ENCODE measurements around the gene CPA1. TPM values are rescaled to one million over a fixed set of nuclear protein-coding genes. Genes with fewer than 3 reads are reported as not detected.

Gene CPA1
- total and polyA plus RNA-seq, 10 of the 15 experiments (the other 5 are each of a cell fraction or from before 2014, with no cell fraction given) = 8.0 TPM; not detected in 9

DNA sequence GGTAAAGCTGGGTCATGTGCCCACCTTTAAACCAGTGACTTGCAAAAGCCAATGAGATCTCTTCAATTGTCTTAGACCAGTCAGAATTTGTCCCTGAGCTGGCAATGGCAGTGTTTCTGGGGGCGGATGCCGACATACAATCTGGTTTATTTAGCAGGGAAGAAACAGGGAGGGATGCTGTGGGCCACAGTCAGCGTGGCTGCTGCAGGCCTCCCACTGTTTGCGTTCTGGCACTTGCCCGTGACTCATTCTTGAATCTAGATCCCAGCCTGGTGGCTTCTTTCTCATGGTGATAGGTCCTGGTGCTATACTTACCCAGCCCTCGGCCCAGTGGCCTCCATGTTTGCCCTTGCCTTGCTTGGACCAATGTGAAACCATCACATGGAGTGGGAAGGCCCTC is 3.1 kb upstream of the CPA1 start:
- DNase-seq (ENCODE audit: low read depth, low spot score) (no peak), FAIRE-seq (no peak), ATAC-seq (no peak)
- POLR2A ChIA-PET = no interaction called here
- intact Hi-C loops (cut with micrococcal nuclease; ENCODE audit: unreplicated experiment) = no loop called here
- no peak overlapping the region for H3K9ac ChIP-seq (ENCODE audit: control insufficient read depth, insufficient read depth, low read length)
- H3K27ac ChIP-seq (ENCODE audit: control insufficient read depth, insufficient read depth) = no peak overlapping the region
- in situ Hi-C loops (cut with MboI) = no loop called here
- RAD21 ChIA-PET (ENCODE audit: unreplicated experiment) = no interaction called here
- H3K4me3 ChIP-seq = no peak overlapping the region
- H3K9me3 ChIP-seq (replicated peaks; ENCODE audit: control insufficient read depth, insufficient read depth, low read length) = no peaks in the 10 kb centered on the region; the same call in 2 of the 3 replicates
- no peaks in the 10 kb centered on the region for H3K36me3 ChIP-seq (ENCODE audit: control insufficient read depth in 2 of 2, insufficient read depth in 2 of 2, low read length in 1 of 2)
- no peaks in the 10 kb centered on the region for H4K20me1 ChIP-seq (ENCODE audit: control insufficient read depth, insufficient read depth)
- H2AFZ ChIP-seq (ENCODE audit: control insufficient read depth, low read depth, low read length) = no peak overlapping the region
- no peaks in the 10 kb centered on the region for H3K4me1 ChIP-seq (ENCODE audit: control insufficient read depth, insufficient read depth, low read length)
- H3K4me2 ChIP-seq (ENCODE audit: control insufficient read depth, insufficient read depth) = no peak overlapping the region
- SMC1A ChIA-PET (ENCODE audit: uncharacterized antibody, unreplicated experiment) = interaction anchor here (1.5 kb wide), 1 partner anchor 12 kb away, joined by 4 read pairs; no protein-coding TSS in a partner anchor
- TF ChIP-seq NFYB (IDR thresholded peaks at IDR 0.05; ENCODE audit: insufficient read depth, low read depth, low read length) = no peak
- no peak for TF ChIP-seq IKZF1 (conservative IDR thresholded peaks at IDR 0.05)
- TF ChIP-seq IKZF2 (IDR thresholded peaks at IDR 0.05) = no peak
- no peak for TF ChIP-seq LARP7 (IDR thresholded peaks at IDR 0.05)
- TF ChIP-seq ZNF217 (IDR thresholded peaks at IDR 0.05) = no peak
- TF ChIP-seq MAX (IDR thresholded peaks at IDR 0.05; ENCODE audit: low read depth, low read length) = no peak
- TF ChIP-seq JUND (IDR thresholded peaks at IDR 0.05; ENCODE audit: low read depth, low read length) = no peak
- no peak for TF ChIP-seq ZBTB33 (IDR thresholded peaks at IDR 0.05)
- TF ChIP-seq, protein P1, sequence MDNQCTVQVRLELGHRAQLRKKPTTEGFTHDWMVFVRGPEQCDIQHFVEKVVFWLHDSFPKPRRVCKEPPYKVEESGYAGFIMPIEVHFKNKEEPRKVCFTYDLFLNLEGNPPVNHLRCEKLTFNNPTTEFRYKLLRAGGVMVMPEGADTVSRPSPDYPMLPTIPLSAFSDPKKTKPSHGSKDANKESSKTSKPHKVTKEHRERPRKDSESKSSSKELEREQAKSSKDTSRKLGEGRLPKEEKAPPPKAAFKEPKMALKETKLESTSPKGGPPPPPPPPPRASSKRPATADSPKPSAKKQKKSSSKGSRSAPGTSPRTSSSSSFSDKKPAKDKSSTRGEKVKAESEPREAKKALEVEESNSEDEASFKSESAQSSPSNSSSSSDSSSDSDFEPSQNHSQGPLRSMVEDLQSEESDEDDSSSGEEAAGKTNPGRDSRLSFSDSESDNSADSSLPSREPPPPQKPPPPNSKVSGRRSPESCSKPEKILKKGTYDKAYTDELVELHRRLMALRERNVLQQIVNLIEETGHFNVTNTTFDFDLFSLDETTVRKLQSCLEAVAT (IDR thresholded peaks at IDR 0.05) = no peak
- no peak for TF ChIP-seq NR2C1 (IDR thresholded peaks at IDR 0.05)
- TF ChIP-seq MEF2B (IDR thresholded peaks at IDR 0.05; ENCODE audit: partially characterized antibody, poor library complexity, severe bottlenecking) = no peak
- TF ChIP-seq SREBF1 (IDR thresholded peaks at IDR 0.05; ENCODE audit: low read length) = no peak
- TF ChIP-seq BACH1 (IDR thresholded peaks at IDR 0.05; ENCODE audit: borderline replicate concordance) = no peak
- TF ChIP-seq DPF2 (IDR thresholded peaks at IDR 0.05) = no peak
- TF ChIP-seq POLR2AphosphoS5 (IDR thresholded peaks at IDR 0.05; ENCODE audit: low read length) = no peak
- no peak for TF ChIP-seq BHLHE40 (IDR thresholded peaks at IDR 0.05; ENCODE audit: borderline replicate concordance in 1 of 2, low read depth in 2 of 2, low read length in 1 of 2)
- no peak for TF ChIP-seq SMAD1 (IDR thresholded peaks at IDR 0.05; ENCODE audit: low read depth, partially characterized antibody)
- TF ChIP-seq, protein P2, sequence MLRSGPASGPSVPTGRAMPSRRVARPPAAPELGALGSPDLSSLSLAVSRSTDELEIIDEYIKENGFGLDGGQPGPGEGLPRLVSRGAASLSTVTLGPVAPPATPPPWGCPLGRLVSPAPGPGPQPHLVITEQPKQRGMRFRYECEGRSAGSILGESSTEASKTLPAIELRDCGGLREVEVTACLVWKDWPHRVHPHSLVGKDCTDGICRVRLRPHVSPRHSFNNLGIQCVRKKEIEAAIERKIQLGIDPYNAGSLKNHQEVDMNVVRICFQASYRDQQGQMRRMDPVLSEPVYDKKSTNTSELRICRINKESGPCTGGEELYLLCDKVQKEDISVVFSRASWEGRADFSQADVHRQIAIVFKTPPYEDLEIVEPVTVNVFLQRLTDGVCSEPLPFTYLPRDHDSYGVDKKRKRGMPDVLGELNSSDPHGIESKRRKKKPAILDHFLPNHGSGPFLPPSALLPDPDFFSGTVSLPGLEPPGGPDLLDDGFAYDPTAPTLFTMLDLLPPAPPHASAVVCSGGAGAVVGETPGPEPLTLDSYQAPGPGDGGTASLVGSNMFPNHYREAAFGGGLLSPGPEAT (IDR thresholded peaks at IDR 0.05; ENCODE audit: low read depth) = no peak
- TF ChIP-seq JUNB (IDR thresholded peaks at IDR 0.05) = no peak
- TF ChIP-seq ETV6 (conservative IDR thresholded peaks at IDR 0.05 in 1 of 2, IDR thresholded peaks at IDR 0.05 in 1 of 2; ENCODE audit: borderline replicate concordance in 1 of 2, low read depth in 1 of 2) = no peak
- no peaks in the 10 kb centered on the region for H3K79me2 ChIP-seq (ENCODE audit: control insufficient read depth, insufficient read depth, low read length)
- no peaks in the 10 kb centered on the region for H3K27me3 ChIP-seq (replicated peaks in 1 of 2; ENCODE audit: control insufficient read depth in 2 of 2, insufficient read depth in 2 of 2, low read length in 1 of 2)
- no TSS peak for BruUV-seq (replicated peaks)
- 47% methylated on average over 6 of the region's 6 CpGs for WGBS (ENCODE audit: insufficient coverage, insufficient replicate concordance, low lambda C conversion rate, missing lambda C conversion rate)
- CTCF ChIA-PET = no interaction called here
